ACC112 (cell line): Measurements from ENCODE around the gene DMRT1.
"Not testable (repeated sequence)": the region's sequence is repeated elsewhere in the genome, so short reads cannot be mapped to it uniquely, and the experiment has no call there.

Source experiments
- H2AFZ ChIP-seq: fragments of 200-600 bp; sonication (generic); one replicate; pipeline ENCODE4 v1.6.0; 2017; ENCODE audit warnings: antibody characterized with exemption, low read length; ENCODE audit not compliant: unreplicated experiment
- H3K27ac ChIP-seq: fragments of 200-600 bp; sonication (generic); 2 replicates; pipeline ENCODE4 v1.5.1; 2014; ENCODE audit warnings: low read depth, mild to moderate bottlenecking, antibody characterized with exemption, low read length, moderate library complexity
- H3K27me3 ChIP-seq: fragments of 200-600 bp; sonication (generic); 2 replicates; pipeline ENCODE4 v1.6.1; 2014; ENCODE audit warnings: mild to moderate bottlenecking, antibody characterized with exemption, low read length, moderate library complexity, mixed read lengths; ENCODE audit not compliant: insufficient read depth
- H3K36me3 ChIP-seq: fragments of 200-600 bp; sonication (generic); 2 replicates; pipeline ENCODE4 v1.6.1; 2016; ENCODE audit warnings: mild to moderate bottlenecking, antibody characterized with exemption, low read length, moderate library complexity, mixed read lengths; ENCODE audit not compliant: insufficient read depth
- H3K4me1 ChIP-seq: fragments of 200-600 bp; sonication (generic); one replicate; pipeline ENCODE4 v1.6.1; 2016; ENCODE audit warnings: low read length, mixed read lengths; ENCODE audit not compliant: insufficient read depth, unreplicated experiment, control insufficient read depth
- H3K4me3 ChIP-seq: fragments of 200-600 bp; sonication (generic); 2 replicates; pipeline ENCODE4 v1.5.1; 2014; ENCODE audit warnings: mild to moderate bottlenecking, low read depth, low read length
- H3K79me2 ChIP-seq: fragments of 200-600 bp; sonication (generic); one replicate; pipeline ENCODE4 v1.6.0; 2016; ENCODE audit warnings: low read length; ENCODE audit not compliant: control insufficient read depth, unreplicated experiment, insufficient read depth

The DMRT1 gene

GRCh38 chr9:977838-978830 lies 136.6 kb downstream of the DMRT1 start:
- H3K27ac ChIP-seq, result no peak overlapping the region
- peaks cover 81% of the 10 kb centered on the region for H3K27me3 ChIP-seq
- no peaks in the 10 kb centered on the region for H3K4me1 ChIP-seq
- no peak overlapping the region for H2AFZ ChIP-seq
- H3K79me2 ChIP-seq, result no peaks in the 10 kb centered on the region
- H3K4me3 ChIP-seq, result no peak overlapping the region
- no peaks in the 10 kb centered on the region for H3K36me3 ChIP-seq

GRCh38 chr9:979983-980382 lies 138.5 kb downstream of the DMRT1 start:
- no peaks in the 10 kb centered on the region for H3K36me3 ChIP-seq
- no peaks in the 10 kb centered on the region for H3K79me2 ChIP-seq
- no peak overlapping the region for H2AFZ ChIP-seq
- no peak overlapping the region for H3K27ac ChIP-seq
- peaks cover 70% of the 10 kb centered on the region for H3K27me3 ChIP-seq
- no peak overlapping the region for H3K4me3 ChIP-seq
- no peaks in the 10 kb centered on the region for H3K4me1 ChIP-seq

GRCh38 chr9:980640-981039 lies 139.1 kb downstream of the DMRT1 start:
- H3K36me3 ChIP-seq, result no peaks in the 10 kb centered on the region
- peaks cover 63% of the 10 kb centered on the region for H3K27me3 ChIP-seq
- H3K79me2 ChIP-seq, result no peaks in the 10 kb centered on the region
- H3K4me1 ChIP-seq, result no peaks in the 10 kb centered on the region
- H3K4me3 ChIP-seq, result no peak overlapping the region
- H2AFZ ChIP-seq, result no peak overlapping the region
- no peak overlapping the region for H3K27ac ChIP-seq

GRCh38 chr9:981491-981898 lies 140.0 kb downstream of the DMRT1 start:
- Histone ChIP-seq H3K27me3 (peaks cover 58% of the 10 kb centered on the region), H3K4me3 (no peak overlapping the region), H3K79me2 (no peaks in the 10 kb centered on the region), H2AFZ (no peak overlapping the region), H3K4me1 (no peaks in the 10 kb centered on the region), H3K27ac (no peak overlapping the region), H3K36me3 (no peaks in the 10 kb centered on the region)

- Histone ChIP-seq H3K4me3 (no peak overlapping the region), H2AFZ (no peak overlapping the region), H3K27ac (no peak overlapping the region), H3K4me1 (no peaks in the 10 kb centered on the region), H3K27me3 (peaks cover 49% of the 10 kb centered on the region), H3K79me2 (no peaks in the 10 kb centered on the region), H3K36me3 (no peaks in the 10 kb centered on the region)
Measured at GRCh38 chr9:982394-983230, 141.1 kb downstream of the DMRT1 start.

- Histone ChIP-seq H3K27ac (no peak overlapping the region), H3K36me3 (no peaks in the 10 kb centered on the region), H3K79me2 (no peaks in the 10 kb centered on the region), H3K4me1 (no peaks in the 10 kb centered on the region), H2AFZ (no peak overlapping the region), H3K27me3 (0 out of 2 replicates have a peak, but pooled peaks cover 3% of the 10 kb centered on the region), H3K4me3 (no peak overlapping the region)
Measured at GRCh38 chr9:994005-994404, 152.5 kb downstream of the DMRT1 start.

GRCh38 chr9:995192-995591 lies 153.7 kb downstream of the DMRT1 start:
- Histone ChIP-seq H3K27me3 (0 out of 2 replicates have a peak, but pooled peaks cover 3% of the 10 kb centered on the region), H3K4me1 (no peaks in the 10 kb centered on the region), H3K79me2 (no peaks in the 10 kb centered on the region), H3K36me3 (no peaks in the 10 kb centered on the region), H3K27ac (no peak overlapping the region), H2AFZ (no peak overlapping the region), H3K4me3 (no peak overlapping the region)

- no peaks in the 10 kb centered on the region for H3K79me2 ChIP-seq
- no peak overlapping the region for H3K4me3 ChIP-seq
- no peak overlapping the region for H2AFZ ChIP-seq
- H3K27me3 ChIP-seq, result 0 out of 2 replicates have a peak, but pooled peaks cover 3% of the 10 kb centered on the region
- no peak overlapping the region for H3K27ac ChIP-seq
- H3K4me1 ChIP-seq, result no peaks in the 10 kb centered on the region
- H3K36me3 ChIP-seq, result no peaks in the 10 kb centered on the region
Measured at GRCh38 chr9:995781-996180, 154.3 kb downstream of the DMRT1 start.

- not testable (repeated sequence) for H3K36me3 ChIP-seq, H3K27me3 ChIP-seq, H3K4me1 ChIP-seq, H3K4me3 ChIP-seq, H2AFZ ChIP-seq, H3K79me2 ChIP-seq, H3K27ac ChIP-seq
Measured at GRCh38 chr9:998299-999110, 157.0 kb downstream of the DMRT1 start.

GRCh38 chr9:1001838-1002237 lies 160.3 kb downstream of the DMRT1 start:
- H3K27me3 ChIP-seq, result no peaks in the 10 kb centered on the region
- no peak overlapping the region for H2AFZ ChIP-seq
- no peak overlapping the region for H3K27ac ChIP-seq
- no peaks in the 10 kb centered on the region for H3K36me3 ChIP-seq
- no peak overlapping the region for H3K4me3 ChIP-seq
- H3K4me1 ChIP-seq, result no peaks in the 10 kb centered on the region
- H3K79me2 ChIP-seq, result no peaks in the 10 kb centered on the region
